GM18505 (cell line): ENCODE measurements around the gene RNGTT.
"Not testable (repeated sequence)": the region's sequence is repeated elsewhere in the genome, so short reads cannot be mapped to it uniquely, and the experiment has no call there.

Source experiments
- ATAC-seq: cut with Tn5 transposase; IDR thresholded peaks from one replicate; pipeline ENCODE4 v1.9.1; 2021; ENCODE audit not compliant: unreplicated experiment
- POLR2A ChIP-seq: IDR thresholded peaks from 4 replicates; pipeline ENCODE4 v1.6.1; 2011; ENCODE audit warnings: borderline replicate concordance; ENCODE audit not compliant: insufficient read depth, insufficient read length; ENCODE audit errors: extremely low read depth

The RNGTT gene

GRCh38 chr6:88750936-88751335 is 212.5 kb downstream of the RNGTT start:
- no peak for ATAC-seq

GRCh38 chr6:88749849-88750248 is 213.6 kb downstream of the RNGTT start:
- ATAC-seq: no peak
- no peak for TF ChIP-seq POLR2A

More at GRCh38 chr6:88750936-88751335, 212.5 kb downstream of the RNGTT start:
- no peak for TF ChIP-seq POLR2A

GRCh38 chr6:88748141-88748540 is 215.3 kb downstream of the RNGTT start:
- ATAC-seq: no peak

GRCh38 chr6:88741939-88742338 is 221.5 kb downstream of the RNGTT start:
- ATAC-seq: no peak
- no peak for TF ChIP-seq POLR2A

More at GRCh38 chr6:88748141-88748540, 215.3 kb downstream of the RNGTT start:
- no peak for TF ChIP-seq POLR2A

- no peak for TF ChIP-seq POLR2A
- ATAC-seq: no peak
These were observed 222.3 kb downstream of the RNGTT start for GRCh38 chr6:88741071-88741470.

- TF ChIP-seq POLR2A: no peak
- ATAC-seq: no peak
These were observed 228.9 kb downstream of the RNGTT start for GRCh38 chr6:88734544-88734943.

DNA sequence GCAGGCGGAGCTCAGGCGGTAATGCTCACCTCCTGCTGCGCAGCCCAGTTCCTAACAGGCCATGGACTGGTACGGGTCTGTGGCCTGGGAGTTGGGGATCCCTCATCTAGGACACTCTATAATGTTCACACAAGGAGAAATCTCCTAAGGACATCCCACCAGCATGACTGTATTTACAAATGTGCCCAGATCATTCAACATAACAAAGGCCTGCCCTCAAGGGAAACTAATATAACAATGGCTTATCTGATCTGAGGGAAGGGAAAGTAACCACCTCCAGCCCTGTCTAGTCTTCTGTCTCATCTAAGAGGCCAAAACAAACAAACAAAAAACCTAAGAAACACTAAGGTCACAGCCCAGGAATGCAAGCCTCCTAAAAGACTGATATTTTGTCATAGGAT is 232.8 kb downstream of the RNGTT start:
- no peak for ATAC-seq
- TF ChIP-seq POLR2A: no peak

- TF ChIP-seq POLR2A: no peak
- ATAC-seq: no peak
These were observed 234.7 kb downstream of the RNGTT start for GRCh38 chr6:88728756-88729155.

- ATAC-seq: not testable (repeated sequence)
These were observed 237.0 kb downstream of the RNGTT start for GRCh38 chr6:88726409-88726808.

GRCh38 chr6:88725111-88725975 is 238.1 kb downstream of the RNGTT start:
- no peak for TF ChIP-seq POLR2A
- no peak for ATAC-seq

DNA sequence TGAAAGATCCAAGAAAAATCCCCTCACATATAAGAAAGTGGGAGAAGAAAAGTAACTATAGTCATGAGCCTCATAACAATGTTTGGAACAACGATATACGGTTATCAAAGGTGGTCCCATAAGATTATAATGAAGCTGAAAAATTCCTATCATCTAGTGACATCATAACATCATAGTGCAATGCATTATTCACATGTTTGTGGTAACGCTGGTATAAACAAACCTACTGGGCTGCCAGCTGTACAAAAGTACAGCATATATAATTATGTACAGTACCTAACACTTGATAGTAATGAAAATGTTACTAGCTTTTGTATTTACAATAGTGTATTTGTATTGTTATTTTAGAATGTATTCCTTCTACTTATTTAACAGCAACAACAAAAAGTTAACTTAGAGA is 240.7 kb downstream of the RNGTT start:
- no peak for TF ChIP-seq POLR2A
- no peak for ATAC-seq

- not testable (repeated sequence) for ATAC-seq
These were observed 247.0 kb downstream of the RNGTT start for GRCh38 chr6:88716399-88716798.

DNA sequence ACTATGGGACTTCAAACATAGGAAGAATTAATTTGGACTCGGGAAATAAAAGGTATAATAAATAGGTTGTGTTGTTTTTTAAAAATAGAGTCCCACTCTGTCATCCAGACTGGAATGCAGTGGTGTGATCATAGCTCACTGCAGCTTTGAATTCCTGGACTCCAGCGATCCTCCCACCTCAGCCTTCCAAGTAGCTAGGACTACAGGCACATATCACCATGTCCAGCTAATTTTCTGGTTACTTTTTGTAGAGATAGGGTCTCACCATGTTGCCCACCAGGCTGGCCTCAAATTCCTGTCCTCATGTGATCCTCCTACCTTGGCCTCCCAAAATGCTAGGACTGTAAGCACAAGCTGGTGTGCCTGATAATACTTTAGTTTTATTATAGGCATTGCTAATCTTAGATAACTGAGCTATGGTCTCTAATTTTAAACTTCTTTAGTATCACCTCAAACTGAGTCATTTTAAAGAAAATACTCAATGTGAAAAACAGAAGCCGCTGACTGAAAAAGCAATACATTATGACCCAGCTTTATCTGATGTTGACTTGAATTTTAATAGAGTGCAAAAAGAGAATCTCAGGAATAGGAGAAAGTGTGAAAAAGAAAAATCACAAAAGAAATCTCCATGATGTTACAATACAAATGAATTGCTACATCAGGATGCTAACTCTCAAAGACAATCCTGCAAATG is 251.0 kb downstream of the RNGTT start:
- TF ChIP-seq POLR2A: no peak
- no peak for ATAC-seq

DNA sequence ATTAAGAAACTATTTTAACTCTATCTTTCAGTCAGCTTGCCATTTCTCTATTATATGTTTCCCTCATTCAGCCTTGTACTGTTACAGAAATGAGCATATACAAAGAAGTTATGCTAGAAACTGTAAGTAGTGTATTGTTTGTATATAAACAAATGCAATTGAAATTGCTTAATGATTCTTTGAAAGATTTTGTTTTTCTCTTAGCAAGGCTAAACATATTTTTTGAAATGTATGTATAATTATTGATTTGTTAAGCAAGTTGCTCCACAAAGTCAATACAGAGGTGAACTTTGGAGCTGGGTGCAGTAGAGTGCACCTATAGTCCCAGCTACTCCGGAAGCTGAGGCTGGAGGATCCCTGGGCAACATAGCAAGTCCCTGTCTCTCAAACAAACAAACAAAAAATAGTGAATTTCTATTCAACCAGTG is 253.6 kb downstream of the RNGTT start:
- ATAC-seq: no peak

More for the DNA sequence above, 253.6 kb downstream of the RNGTT start:
- no peak for TF ChIP-seq POLR2A
